NCI-H2171 (cell line): ENCODE data around the gene SPINK8.
"Not testable (repeated sequence)": the region's sequence is repeated elsewhere in the genome, so short reads cannot be mapped to it uniquely, and the experiment has no call there.

Experiments used
- DNase-seq: peaks from one replicate; lab custom pipeline; 2025; lab: John Stamatoyannopoulos, UW

Gene SPINK8

DNA sequence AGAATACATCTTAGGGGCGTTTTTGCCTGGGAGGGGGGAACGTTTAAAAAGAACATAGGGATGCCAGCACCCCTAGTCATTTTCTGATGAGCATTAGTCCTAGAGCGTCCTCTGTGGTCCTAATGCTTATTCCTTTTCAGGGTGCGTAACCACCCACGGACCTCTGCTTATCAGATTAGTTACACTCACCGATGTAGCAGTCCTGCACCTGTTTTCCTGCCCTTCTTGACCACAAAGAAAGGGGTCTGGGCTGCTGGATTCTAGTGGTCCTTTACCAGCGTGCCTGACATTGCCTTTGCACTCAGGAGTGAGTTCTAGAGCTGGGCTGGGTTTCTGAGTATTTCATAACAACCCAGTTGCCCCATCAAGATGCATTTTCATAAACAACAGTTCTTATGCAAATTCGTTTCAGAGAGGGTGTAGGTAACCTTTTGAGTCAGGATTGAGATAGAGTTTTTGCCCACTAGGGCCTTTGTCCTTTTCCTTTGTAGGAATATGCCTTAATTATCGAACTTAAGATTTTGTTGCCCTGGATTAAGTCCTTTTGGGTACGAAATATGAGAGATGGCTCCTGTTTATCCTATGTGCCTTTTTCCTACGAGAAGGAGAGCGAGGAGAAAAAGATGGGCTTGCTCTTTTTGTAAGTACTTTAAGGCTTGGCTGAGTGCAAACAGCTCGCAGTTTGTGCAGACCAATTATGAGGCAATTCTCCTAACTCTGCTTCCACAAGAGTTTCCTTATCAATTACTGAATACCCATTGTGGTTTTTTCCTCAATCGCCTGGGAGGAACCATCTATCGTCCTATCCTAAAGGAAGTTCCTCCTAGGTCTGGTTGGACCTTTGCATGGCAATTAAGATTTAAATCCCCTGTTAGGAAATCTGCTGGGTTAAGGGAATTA is at the start of gene SPINK8:
TSS of gene SPINK8 (minus strand) at position 316 of the 900 bp plus-strand sequence. CDS start 5,320 bp downstream, outside the sequence.
- DNase-seq, result not testable (repeated sequence)

- DNase-seq, result no peak
Measured at GRCh38 chr3:48372862-48373435, 39.5 kb upstream of the SPINK8 start.

- DNase-seq, result no peak
Measured at GRCh38 chr3:48372377-48372770, 38.9 kb upstream of the SPINK8 start.

- DNase-seq, result no peak
Measured at GRCh38 chr3:48371651-48372376, 38.4 kb upstream of the SPINK8 start, which contains the start of gene FBXW12. FBXW12 (plus strand) TSS chr3:48372219; CDS start chr3:48372768, 549 bp downstream.

DNA sequence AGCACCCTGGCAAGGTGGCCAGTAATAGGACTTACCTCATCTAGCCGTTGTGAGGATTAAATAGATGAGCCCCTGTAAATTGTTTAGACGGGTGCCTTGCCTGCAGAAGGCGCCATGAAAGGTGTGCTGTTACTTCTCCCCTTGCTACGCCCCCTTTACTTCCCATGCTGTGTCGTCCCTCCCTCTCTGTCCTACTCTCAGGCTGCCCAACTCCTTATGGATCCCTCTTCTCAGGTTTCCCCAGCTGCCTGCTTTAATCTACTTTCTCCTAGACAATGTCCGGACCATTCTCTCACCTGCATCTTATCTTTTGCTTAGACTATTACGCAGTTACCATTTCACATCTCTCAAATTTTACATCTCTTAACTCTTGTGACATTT is 36.9 kb upstream of the SPINK8 start:
- DNase-seq, result no peak

GRCh38 chr3:48369693-48370332 is 36.4 kb upstream of the SPINK8 start:
- DNase-seq, result no peak

GRCh38 chr3:48367201-48367600 is 33.7 kb upstream of the SPINK8 start:
- peak; percentile 68 for DNase-seq

GRCh38 chr3:48364840-48365239 is 31.4 kb upstream of the SPINK8 start:
- DNase-seq, result no peak

- no peak for DNase-seq
Measured at GRCh38 chr3:48361928-48362327, 28.5 kb upstream of the SPINK8 start.

DNA sequence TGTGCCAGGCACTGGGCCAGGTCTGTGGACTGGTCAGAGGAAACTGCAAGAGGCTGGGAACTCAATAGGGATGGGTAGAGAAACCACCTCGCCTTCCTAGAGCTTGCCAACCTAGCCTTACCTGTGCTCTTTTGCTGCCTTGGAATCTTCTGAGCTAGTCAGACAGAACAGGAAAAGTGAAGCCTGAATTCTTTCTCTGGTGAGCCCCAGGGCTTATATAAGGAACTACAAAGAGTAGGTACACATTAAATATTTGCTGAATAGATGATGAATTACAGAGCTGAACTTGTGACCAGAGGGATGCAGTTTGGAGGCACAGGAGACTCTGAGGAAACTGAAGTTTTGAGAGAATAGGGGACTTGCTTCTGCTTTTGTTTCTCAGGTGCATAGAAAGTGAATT is 23.0 kb upstream of the SPINK8 start:
- DNase-seq, result no peak

GRCh38 chr3:48353987-48354386 is 20.5 kb upstream of the SPINK8 start:
- DNase-seq, result no peak

- no peak for DNase-seq
Measured at GRCh38 chr3:48352546-48352945, 19.1 kb upstream of the SPINK8 start.

DNA sequence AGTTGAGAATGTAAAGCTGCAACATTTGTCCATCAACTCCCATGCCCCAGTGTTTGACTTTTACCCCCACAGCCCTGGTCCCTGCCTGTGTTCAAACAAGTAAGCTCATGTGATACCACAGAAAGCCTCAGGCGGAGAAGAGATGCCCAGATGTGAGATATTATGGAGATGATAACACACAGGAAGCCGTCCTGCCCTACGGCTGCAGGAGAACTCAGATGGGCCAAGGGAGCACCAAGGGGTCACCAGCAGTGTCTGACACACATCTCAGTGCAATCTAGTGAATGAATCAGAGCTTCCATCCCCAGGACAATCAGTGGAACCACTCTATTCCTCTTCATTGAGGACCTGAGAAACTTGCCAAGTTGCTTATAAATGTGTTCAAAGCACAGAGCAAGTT is 14.0 kb upstream of the SPINK8 start:
- no peak for DNase-seq

- no peak for DNase-seq
Measured at GRCh38 chr3:48345946-48346572, 12.6 kb upstream of the SPINK8 start.

DNA sequence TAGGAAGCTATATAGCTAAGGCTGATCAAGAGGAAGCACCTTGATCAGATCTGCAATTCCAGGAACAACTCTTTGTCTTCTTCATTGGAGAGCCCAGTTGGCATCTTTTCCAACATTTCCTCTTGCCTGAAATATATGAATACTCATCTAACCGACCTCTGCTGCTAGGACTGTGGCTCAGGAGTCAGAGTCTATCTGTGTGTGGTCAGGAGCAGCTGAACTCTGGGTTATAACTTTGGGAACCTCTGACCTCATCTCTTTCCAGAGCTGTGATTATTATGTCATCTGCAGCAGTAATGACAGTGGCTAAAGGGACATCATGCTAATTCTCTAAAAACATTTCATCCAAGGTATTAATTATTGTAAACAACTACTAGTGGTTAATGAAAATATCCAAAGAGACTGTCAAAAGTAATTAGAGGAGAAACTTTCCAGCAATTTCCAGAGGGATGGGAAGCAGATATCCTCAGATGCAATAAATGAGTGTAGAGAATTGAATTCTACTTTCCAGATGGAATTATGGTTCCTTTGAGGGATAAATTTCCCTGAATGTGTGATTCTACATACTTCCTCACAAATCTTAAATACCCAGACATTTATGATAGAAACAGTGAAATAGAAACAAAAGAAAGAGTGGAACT is 11.5 kb upstream of the SPINK8 start:
- no peak for DNase-seq

DNA sequence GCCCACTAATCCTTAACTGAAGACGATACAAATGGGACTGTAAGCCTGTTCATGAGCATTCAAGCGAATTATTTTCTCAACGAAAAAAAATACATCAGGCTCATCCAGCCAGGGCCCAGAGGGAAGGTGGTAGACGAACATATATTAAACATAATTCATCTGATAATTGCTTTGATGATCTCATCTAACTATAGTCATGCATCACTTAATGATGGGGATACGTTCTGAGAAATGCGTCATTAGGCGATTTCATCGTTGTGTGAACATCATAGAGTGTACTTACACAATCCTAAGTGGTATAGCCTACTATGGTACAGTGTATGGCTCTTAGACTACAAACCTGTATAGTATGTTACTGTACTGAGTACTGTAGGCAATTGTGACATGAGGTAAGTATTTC is 10.0 kb upstream of the SPINK8 start:
- no peak for DNase-seq

GRCh38 chr3:48338635-48339034 is 5.2 kb upstream of the SPINK8 start:
- DNase-seq, result no peak

- not testable (repeated sequence) for DNase-seq
Measured at GRCh38 chr3:48337536-48337935, 4.1 kb upstream of the SPINK8 start.

- DNase-seq, result not testable (repeated sequence)
Measured at GRCh38 chr3:48335286-48335685, 1.8 kb upstream of the SPINK8 start.

DNA sequence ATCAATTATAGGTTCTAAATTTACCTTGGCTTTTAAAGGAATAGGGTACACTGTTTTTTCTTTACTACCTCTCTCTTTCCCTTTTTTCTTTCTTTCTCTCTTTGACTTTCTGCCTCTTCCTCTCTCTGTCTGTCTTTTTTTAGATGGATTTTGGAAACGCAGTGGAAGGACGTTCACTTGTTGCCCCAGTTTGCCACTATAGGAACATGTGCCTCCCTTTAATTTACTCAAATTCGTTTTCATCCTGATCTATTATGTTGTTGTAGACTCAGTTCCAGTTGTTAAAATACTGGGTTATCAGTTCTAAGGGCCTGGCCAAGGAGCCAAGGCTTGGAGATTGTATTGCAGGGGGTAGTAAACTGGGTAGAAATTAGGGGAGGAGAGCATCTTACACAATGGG is 1.1 kb upstream of the SPINK8 start:
- DNase-seq, result no peak
